Fibroblast of skin of left biceps (primary cell): Measurements from ENCODE around the gene TEDC1.

Source experiments
- DNase-seq, 2 experiments: peaks; one replicate each; pipeline ENCODE4 v3.0.0-alpha.2; 2013; ENCODE audit warnings: low read depth in 2 of 2

The TEDC1 gene

GRCh38 chr14:105490572-105491365 lies at the start of gene TEDC1:
TEDC1 (plus strand) TSS chr14:105491246; CDS start chr14:105491376, 130 bp downstream.
- DNase-seq = peak; percentile 100

- no peak for DNase-seq
These were observed 48.9 kb upstream of the TEDC1 start for GRCh38 chr14:105442125-105442524.

GRCh38 chr14:105442834-105443233 lies 48.2 kb upstream of the TEDC1 start:
- DNase-seq = no peak

- DNase-seq = no peak
These were observed 46.2 kb upstream of the TEDC1 start for GRCh38 chr14:105444859-105445258.

- DNase-seq = no peak
These were observed 45.8 kb upstream of the TEDC1 start for GRCh38 chr14:105445290-105445689.

GRCh38 chr14:105445901-105446845 lies 44.9 kb upstream of the TEDC1 start:
- no peak for DNase-seq

GRCh38 chr14:105446971-105447370 lies 44.1 kb upstream of the TEDC1 start:
- DNase-seq = no peak

- DNase-seq = no peak
These were observed 43.1 kb upstream of the TEDC1 start for GRCh38 chr14:105447651-105448640.

GRCh38 chr14:105448706-105449111 lies 42.3 kb upstream of the TEDC1 start:
- peak in 1 of 2 experiments; percentile 4 for DNase-seq

- no peak for DNase-seq
These were observed 41.5 kb upstream of the TEDC1 start for GRCh38 chr14:105449276-105450122.

- DNase-seq = no peak
These were observed 40.9 kb upstream of the TEDC1 start for GRCh38 chr14:105450123-105450505.

GRCh38 chr14:105450864-105451720 lies 40.0 kb upstream of the TEDC1 start:
- DNase-seq = no peak

GRCh38 chr14:105452963-105453362 lies 38.1 kb upstream of the TEDC1 start:
- DNase-seq = no peak

GRCh38 chr14:105453847-105454246 lies 37.2 kb upstream of the TEDC1 start:
- no peak for DNase-seq

- no peak for DNase-seq
These were observed 35.9 kb upstream of the TEDC1 start for GRCh38 chr14:105455086-105455640.

- DNase-seq = no peak
These were observed 35.0 kb upstream of the TEDC1 start for GRCh38 chr14:105455766-105456660.

GRCh38 chr14:105456736-105457617 lies 34.1 kb upstream of the TEDC1 start:
- no peak for DNase-seq
